NCI-H2029 treated with DMSO at 0.1 percent for 48 hours (cell line): ENCODE measurements around the gene KLHL10.
"Not testable (repeated sequence)": the region's sequence is repeated elsewhere in the genome, so short reads cannot be mapped to it uniquely, and the experiment has no call there.

Source experiments
- DNase-seq: peaks from one replicate; lab custom pipeline; 2025; lab: John Stamatoyannopoulos, UW

Gene KLHL10

DNA sequence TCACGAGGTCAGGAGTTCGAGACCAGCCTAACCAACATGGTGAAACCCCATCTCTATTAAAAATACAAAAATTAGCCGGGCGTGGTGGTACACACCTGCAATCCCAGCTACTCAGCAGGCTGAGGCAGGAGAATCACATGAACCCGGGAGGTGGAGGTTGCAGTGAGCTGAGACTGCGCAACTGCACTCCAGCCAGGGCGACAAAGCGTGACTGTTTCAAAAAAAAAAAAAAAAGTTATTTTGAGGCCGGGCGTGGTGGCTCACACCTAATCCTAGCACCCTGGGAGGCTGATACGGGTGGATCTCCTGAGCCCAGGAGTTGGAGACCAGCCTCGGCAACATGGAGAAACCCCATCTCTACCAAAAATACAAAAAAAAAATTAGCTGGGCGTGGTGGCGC, 13.8 kb downstream of the KLHL10 start:
- DNase-seq = not testable (repeated sequence)

DNA sequence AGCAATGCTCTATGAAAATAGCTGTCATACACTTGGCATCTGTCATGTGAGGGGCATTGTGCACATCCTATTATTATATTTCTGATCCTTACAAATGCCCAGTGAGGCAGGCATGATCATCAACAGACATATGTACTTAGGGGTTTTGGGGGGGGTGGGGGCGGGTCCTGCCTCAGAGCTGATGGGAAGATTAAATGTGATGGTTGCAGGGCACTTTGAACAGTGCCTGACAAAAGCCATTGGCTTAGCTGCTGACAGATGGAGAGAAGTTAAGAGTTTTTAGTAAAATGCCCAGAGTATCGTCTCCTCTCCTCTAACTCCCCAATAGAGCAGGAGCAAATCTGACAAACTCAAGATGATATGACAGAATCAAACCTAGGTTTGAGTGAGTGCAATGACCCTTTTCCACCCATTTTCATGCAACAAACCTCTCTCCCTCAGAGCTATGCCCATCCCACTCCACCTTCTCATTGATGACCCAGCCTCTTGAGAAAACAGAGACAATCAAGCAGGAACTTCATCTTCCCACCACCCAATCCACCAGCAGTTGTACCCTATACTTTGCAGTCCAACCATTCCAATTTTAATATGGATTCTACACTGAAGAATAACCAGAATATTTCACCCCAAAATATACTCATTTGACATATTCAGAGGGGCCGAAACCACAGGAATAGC, 22.8 kb downstream of the KLHL10 start:
- no peak for DNase-seq

DNA sequence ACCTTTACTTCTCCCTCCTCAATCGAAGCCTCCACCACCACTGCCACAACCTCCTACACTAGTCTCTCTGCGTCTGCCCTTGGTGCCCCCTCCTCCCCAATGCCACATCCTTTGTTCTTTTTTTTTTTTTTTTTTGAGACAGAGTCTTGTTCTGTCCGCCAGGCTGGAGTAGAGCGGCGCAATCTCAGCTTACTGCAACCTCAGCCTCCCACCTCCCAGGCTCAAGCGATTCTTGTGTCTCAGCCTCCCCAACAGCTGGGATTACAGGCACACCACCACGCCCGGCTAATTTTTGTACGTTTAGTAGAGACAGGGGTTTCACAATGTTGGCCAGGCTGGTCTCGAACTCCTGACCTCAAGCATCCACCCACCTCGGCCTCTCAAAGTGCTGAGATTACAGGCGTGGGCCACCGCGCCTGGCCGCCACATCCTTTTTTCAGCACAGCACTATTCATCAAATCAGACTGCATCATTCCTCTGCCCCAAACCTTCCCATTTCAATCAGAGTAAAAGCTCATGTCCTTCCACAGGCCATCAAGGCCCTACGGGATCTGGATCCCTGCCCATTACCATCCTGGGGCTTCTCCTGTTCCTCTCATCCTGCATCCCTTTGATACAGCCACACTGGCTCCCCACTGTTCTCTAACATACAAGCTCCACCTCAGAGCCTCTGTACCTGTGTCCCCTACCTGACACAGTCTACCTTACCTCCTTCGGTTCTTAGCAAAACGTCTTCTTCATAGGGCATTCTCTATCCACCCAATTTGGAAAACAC, 25.6 kb downstream of the KLHL10 start:
- DNase-seq = no peak

DNA sequence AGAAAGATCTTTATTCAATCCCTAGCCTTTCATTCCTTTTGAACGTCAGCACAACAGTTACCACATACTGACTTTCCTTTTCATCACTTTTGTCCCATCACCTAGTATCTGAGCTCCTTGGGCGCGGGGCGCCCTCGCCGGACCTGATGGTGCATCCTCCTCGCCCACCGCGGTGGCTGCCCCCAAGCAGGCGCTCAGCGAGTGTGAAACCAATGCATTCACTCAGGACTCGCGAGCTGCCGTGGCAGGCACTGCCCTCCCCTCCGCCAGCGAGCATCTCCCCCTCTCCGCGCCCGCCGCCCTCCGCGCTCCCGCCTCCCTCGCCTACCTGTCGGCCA, 26.8 kb downstream of the KLHL10 start:
- no peak for DNase-seq

DNA sequence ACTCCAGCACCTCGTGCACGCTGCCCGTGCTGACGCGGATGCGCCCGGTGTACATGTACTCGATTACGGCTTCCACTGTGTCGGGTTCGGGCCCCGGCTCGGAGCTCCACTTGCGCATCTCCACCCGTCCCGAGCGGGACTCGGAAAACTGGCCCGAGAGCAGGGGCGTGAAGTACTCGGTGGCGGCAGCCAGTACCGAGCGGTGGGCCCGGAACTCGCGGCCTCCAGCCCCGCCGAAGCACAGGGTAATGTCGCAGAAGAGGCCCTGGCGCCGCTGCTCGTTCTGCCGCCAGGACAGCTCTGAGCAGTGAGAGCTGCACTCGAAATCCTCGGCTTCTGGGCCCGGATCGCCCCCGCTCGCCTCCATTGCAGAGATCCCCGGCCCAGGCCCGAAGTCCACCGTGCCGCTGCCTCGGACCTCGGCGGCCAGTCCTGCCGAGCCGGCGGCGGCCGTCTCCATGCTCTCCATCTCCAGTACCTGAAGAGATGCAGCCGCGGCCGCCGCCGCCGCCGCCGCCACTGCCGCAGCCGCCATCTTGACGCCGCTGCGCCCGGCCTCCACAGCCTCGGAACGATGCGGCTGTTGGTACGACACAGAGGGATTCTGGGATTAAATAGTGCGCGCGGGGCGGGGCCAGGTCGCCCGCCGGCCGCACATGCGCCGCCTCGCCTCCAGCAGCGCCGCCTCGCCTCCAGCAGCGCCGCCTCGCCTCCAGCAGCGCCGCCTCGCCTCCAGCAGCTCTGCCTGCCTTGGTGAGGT, 27.4 kb downstream of the KLHL10 start, which contains the start of gene KLHL11:
Gene KLHL11, minus strand, starts transcription at position 588 of the 760 bp plus-strand sequence. Its CDS starts 53 bp downstream, at position 535.
- peak; percentile 56 for DNase-seq

DNA sequence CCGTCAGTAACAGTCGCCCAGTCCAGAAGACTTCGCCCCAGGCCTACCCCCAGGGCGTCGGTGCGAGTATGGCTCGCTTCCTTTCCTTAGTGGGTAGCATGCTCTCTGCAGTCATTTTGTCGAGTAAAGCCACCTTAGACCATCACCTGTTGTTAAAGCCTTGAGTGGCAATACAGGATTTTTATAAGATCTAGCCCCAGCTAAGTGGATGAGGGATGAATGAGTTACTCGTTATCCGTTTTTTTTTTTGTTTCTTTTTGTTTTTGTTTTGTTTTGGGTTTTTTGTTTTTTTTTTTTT, 27.9 kb downstream of the KLHL10 start:
- no peak for DNase-seq

DNA sequence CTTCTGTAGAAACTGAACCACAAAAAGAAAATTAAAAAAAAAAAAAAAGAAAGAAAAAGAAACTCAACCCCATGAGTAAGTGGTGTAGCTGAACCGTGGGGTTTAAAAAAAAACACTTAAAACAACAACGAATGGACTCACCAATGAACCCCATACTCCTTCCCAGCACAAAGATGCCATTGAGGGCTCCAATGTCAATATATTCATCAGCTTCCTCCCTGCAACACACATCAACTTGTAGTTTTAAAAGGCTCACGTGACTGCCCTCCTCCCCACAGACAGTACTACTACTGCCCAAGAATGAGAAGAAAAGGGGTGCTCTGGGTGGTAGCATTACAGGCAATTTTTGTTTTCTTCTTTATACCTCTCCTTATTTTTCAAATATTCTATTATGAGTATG, 30.9 kb downstream of the KLHL10 start:
- DNase-seq = no peak

DNA sequence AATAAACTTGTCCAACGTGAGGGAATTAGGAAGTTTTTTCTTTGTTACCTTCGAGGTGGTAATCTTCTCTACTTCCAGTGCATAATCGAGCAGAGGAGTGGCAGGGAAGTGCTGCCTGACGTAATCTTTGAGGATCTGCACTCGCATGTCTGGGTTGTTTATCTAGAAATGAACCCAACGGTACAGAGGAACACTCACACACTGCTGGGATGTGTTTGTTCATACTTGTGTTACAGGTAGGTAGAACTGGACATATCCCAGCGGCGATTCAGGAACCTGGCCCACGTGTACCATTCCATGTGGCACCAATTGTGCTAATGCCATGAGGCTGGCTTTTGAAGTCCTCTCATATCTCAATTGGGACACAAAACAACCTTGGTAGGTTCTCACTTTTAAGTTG, 31.8 kb downstream of the KLHL10 start:
- DNase-seq = no peak

DNA sequence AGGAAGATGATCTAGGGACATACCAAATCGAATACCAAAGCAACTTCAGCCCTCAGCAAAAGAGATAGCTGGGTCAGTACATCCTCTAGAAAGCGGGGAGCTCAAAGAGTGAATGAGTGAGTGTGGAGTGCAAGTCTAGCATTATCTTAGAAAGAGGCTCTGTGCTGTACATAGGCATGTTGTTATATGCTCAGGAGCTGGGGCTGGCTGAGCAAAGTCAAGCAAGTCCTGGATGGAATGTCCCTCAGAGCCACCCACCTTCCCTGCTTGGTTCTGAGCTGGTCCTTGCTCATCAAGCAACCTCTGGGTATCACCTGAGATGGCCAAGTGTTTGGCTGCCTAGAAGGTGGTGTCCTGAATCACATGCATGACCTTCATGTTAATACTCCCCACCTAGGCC, 32.5 kb downstream of the KLHL10 start:
- no peak for DNase-seq

DNA sequence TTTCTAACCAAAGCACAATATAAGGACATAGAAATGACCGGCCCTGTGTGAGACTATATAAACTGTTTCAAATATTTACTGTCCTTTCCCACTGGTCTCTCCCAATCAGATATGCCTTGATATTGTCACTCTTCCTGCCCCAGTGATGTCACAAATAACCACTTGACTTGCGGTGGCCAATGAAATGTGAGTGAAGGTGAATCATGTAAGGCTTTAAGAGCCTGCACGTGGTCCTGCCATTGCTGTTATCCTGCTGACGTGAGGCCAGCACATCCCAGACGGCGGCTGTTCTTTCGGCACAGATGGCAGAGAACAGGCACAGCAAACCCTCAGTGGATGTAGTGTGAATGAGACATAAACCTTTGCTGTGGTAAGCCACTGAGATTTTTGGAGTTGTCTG, 33.0 kb downstream of the KLHL10 start:
- no peak for DNase-seq

DNA sequence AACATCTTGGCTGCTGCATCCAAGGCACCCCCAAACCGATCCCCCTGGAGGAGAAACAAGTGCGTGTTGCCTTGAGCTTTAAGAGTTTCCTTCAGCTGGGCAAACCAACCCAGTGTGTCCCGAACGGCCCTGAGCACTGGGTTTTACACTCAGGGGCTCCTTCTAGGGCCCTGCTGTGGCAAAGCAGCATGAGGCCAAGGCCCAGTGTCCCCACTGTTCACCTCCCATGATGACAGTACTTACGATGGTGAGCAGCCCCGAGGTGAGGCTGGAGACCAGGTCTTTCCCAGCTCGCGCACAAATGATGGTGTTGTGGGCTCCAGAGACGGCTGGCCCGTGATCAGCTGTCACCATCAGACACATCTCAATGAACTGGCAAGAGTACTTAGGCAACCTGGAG, 34.2 kb downstream of the KLHL10 start:
- no peak for DNase-seq

DNA sequence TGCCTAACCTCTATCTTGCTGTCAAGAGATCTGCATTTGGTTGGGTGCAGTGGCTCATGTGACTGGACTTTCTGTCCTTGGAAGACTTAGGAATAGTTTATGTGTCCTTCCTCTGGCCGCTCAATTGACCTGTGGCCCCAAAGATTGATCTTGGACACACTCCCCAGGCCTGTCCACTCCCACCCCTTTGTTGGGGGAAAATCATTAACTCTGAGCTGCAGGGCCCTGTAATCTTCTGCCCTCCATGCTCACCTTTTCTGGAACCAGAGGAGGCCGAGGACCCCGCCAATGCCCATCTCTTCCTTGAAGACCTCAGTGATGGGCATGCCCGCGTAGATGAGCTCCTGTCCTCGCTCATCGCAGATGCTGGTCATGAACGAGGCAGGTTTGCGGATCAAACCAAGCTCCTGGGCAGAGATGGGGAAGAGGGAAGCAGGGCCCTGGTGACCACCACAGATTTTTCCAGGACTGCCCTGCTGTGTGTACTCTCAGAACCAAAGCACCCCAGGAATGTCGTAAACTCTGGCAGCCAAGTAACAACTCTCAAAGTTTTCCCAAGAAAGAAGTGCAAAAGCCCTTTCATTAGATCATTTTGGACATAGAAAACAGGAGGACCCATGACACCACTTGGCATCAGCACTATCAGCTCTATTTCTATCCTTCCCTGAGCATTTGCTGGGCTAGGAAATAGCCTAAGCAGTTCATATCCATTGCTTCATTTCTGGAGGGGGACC, 36.1 kb downstream of the KLHL10 start:
- no peak for DNase-seq

DNA sequence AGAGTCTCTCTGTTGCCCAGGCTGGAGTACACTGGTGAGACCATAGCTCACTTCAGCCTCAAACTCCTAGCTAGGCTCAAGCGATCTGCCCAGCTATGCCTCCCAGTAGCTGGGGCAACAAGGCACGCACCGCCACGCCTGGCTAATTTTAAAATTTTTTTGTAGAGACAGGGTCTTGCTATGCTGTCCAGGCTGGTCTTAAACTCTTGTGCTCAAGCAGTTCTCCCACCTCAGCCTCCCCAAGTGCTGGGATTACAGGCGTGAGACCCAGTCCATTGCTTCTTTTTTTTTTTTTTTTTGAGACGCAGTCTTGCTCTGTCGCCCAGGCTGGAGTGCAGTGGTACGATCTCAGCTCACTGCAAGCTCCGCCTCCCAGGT, 36.7 kb downstream of the KLHL10 start:
- DNase-seq = not testable (repeated sequence)

DNA sequence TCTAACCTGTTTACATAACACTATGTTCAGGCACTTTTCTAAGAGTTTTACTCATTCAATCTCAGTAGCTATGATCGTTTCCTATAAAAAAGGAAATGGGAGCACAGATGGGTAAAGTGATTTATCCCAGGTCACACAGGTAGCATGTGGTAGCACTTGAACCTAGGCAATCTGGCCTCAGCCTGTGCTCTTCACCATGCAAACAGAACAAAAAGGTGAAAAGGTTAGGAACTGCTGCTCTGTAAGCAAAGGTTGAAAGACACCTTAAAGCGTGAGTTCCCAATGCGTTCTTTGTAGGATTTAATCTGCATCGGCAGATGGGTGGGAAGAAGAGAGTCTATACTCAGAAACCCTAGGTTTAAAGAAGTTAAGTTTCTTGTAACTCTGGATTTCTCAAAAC, 42.5 kb downstream of the KLHL10 start:
- no peak for DNase-seq

DNA sequence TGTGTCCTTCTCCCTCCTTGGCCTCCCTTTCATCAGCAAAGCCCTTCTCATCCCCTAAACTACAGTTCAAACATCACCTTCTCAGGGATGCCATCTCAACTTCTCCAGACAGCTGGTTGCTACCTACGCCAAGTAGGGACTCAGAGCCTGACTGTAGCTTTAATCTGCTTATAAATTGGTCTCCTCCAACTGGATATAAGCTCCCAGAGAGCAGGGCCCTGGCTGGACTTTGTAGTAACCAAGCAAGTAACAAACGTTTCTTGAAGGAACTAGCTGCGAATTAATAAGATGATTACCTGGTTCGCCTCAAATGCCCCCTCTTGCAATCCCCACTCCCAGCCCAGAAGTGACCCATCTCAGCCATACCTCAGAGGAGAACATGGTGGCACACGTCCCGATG, 45.1 kb downstream of the KLHL10 start:
- no peak for DNase-seq

DNA sequence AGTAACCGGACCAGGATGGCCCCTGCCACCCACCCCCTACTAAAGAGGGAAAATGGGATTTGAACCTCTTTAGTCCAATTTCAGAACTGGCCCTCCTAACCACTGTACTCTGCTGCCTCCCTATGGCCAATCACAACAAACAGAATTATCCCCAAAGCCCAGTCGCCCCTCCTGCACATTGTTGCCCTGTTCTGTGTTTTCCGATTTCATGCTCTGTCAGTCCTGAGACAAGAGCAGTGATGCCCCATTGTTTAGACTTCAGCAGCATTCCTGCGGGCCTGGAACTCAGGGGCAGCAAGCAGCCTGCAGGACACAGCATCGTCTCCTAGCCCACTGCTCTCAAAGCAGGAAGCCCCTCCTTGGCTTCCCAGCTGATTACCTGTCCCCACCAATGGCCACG, 48.1 kb downstream of the KLHL10 start:
- DNase-seq = no peak

DNA sequence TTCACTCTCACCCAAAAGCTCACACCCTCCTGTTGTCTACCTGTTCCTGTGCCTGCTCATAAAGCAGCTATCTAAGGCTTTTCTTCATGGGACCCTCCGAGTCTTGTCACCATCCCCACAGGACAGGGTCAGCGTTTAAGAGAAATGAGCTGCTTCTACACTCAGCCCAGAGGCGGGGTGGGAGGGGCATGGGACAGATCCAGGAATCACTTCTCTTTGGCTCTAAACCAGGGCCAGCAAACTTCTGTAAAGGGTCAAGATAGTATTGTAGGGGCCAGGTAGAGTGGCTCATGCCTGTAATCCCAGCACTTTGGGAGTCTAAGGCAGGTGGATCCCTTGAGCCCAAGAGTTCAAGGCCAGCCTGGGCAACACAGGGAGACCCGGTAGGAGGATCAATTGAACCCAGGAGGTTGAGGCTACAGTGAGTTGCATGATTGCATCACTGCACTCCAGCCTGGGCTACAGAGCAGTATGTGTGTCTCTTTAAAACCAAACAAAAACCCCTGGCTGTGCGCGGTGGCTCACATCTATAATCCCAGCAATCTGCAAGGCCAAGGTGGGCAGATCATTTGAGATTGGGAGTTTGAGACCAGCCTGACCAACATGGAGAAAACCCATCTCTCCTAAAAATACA, 50.8 kb downstream of the KLHL10 start:
- DNase-seq = no peak

DNA sequence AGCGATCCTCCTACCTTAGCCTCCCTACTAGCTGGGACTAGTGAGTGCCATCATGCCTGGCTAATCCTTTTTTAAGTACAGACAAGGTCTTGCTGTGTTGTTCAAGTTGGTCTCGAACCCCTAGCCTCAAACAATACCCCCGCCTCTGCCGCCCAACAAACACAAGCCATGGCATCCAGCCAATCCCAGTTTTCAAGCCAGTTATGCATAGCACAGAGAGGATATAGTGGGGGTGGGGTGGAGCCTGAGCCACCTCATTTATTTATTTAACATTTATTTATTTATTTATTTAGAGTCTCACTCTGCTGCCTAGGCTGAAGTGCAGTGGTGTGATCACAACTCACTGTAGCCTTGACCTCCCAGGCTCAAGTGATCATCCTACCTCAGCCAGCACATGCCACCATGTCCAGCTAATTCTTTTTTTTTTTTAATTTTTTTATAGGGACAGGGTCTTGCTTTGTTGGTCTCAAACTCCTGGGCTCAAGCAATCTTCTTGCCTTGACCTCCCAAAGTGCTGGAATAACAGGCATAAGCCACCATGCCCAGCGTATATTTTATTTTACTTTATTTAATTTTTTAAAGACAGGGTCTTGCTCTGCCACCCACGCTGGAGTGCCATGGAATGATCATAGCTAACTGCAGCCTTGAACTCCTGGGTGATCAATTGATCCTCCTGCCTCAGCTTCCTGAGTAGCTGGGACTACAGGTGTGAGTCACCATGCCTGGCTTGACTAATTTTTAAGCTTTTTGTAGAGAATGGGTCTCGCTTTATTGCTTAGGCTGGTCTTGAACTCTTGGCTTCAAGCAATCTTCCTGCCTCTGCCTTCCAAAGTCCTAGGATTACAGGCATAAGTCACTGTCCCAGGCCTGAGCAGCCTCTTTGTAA, 53.8 kb downstream of the KLHL10 start:
- DNase-seq = no peak

DNA sequence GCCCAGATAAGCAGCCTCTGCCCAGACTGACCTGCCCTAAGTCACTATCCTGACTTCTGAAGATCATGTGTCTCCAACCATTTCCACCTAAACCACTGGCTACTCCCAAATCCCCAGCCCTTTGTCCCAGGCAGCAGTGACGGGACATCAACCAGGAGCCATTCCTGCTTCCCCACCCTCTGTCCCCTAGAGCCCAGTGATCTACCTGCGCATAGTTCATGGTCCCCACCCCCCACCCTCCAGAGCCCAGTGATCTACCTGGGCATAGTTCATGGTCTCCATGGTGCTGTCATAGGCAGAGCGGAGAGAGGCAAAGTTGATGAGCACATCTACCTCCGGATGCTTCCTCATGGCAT, 54.4 kb downstream of the KLHL10 start:
- DNase-seq = no peak

DNA sequence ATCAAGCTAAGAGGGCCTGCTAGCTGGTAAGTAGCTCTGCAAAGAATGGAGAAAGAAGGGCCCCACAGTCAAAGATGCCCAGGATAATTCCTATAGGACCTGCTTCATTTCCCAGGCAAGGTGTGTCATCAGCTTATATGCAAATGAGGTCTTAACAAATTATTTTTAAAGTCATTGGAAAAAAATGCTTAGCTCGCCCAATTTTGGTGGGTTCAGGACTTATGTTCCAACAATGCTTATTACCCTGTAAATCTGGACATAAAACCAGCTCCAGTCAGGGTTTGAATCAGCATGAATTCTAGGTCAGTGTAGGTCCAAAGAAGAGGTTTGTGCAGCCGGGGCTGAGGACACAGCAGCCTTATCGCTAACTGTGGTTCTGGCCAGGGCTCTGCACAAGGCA, 55.8 kb downstream of the KLHL10 start:
- DNase-seq = no peak

DNA sequence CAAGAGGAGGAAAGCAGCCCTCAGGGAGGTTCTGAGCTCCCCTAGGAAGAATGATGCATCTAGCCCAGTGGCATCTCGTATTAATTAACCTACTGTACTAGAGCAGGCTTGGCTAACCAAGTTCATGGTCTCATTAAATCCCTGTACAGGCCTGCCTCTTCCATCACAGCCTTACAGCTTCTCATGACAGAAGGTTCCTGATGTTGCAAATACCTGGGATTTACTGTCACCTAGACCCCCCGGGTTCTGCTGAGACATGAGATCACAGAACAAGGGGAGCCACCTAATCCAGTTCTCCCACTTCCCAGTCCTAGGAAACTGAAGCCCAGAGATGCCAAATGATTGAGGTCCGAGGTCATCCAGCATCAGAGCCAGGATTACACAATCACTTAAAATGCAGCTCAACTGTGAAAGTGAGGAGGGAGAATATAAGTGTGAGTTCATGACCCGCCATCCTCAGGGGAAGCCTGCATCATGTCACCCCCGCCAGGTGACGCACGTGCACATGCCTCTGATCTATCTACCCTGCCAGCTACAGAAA, 57.2 kb downstream of the KLHL10 start:
- DNase-seq = no peak
